Testis (tissue), 3 donors: ENCODE data around the gene CFAP77. TPM values are rescaled to one million over a fixed set of nuclear protein-coding genes. Genes with fewer than 3 reads are reported as not detected.

Source experiments
- DNase-seq: peaks from one replicate; pipeline ENCODE4 v3.0.0-alpha.2; 2019
- H3K27ac ChIP-seq, 2 donors: fragments of 200-600 bp; sonication (generic); one replicate each; pipeline ENCODE4 v1.5.1; 2019
- H3K27me3 ChIP-seq: fragments of 200-600 bp; sonication (generic); one replicate; pipeline ENCODE4 v1.5.1; 2019
- H3K36me3 ChIP-seq: fragments of 200-600 bp; sonication (generic); one replicate; pipeline ENCODE4 v1.5.1; 2017; ENCODE audit warnings: low read depth; ENCODE audit errors: missing control alignments
- H3K4me1 ChIP-seq: fragments of 200-600 bp; sonication (generic); one replicate; pipeline ENCODE4 v1.5.1; 2019
- H3K4me3 ChIP-seq, 2 donors: fragments of 200-600 bp; sonication (generic); one replicate each; pipeline ENCODE4 v1.5.1; 2017 to 2019
- H3K9me3 ChIP-seq: fragments of 200-600 bp; sonication (generic); one replicate; pipeline ENCODE4 v1.5.1; 2017
- POLR2A ChIP-seq: fragments of 450-650 bp; IDR thresholded peaks from one replicate; pipeline ENCODE4 v1.6.1; 2017; ENCODE audit warnings: antibody characterized with exemption, mild to moderate bottlenecking, moderate library complexity
- WGBS, 2 donors: methylation state at CpG; one replicate each; pipeline ENCODE4 v1.1.5; 2018; 5-methylcytosine and 5-hydroxymethylcytosine counted together
- intact Hi-C: fragments of 100-400 bp; cut with DNase I; formaldehyde crosslinking; loops from one replicate; pipeline ENCODE4 v1.15.1; 2023; ENCODE audit warnings: low total_unique reads
- polyA plus RNA-seq: library from polyadenylated mRNA; stranded (reverse); fragments of 350-450 nt; fragmentation: Illumina TruSeq; extraction: RNeasy Lipid Tissue Mini Kit (QIAGEN cat#74804); gene quantifications from one replicate; pipeline ENCODE4 v1.2.3, GENCODE V29; 2014; ENCODE audit warnings: low read depth, low replicate concordance; ENCODE audit not compliant: insufficient read depth
- total RNA-seq, 2 donors: library from RNA; depleted of rRNA; stranded (reverse); fragments of >200 nt; gene quantifications; one replicate each; pipeline ENCODE4 v1.2.3, GENCODE V29; 2016
- TF ChIP-seq, protein P1 (sequence below), 3 experiments: fragments of 450-650 bp in 2 of 3; fragments of 200-600 bp in 1 of 3; sonication (generic) in 1 of 3; IDR thresholded peaks; one replicate each; pipeline ENCODE4 v1.5.1; 2016 to 2019; ENCODE audit warnings: antibody characterized with exemption in 3 of 3, mild to moderate bottlenecking in 2 of 3, moderate library complexity in 1 of 3

The CFAP77 gene
- total and polyA plus RNA-seq, 3 donors from 2014 or later = 13.6 to 36.2 (median 20.9) TPM

DNA sequence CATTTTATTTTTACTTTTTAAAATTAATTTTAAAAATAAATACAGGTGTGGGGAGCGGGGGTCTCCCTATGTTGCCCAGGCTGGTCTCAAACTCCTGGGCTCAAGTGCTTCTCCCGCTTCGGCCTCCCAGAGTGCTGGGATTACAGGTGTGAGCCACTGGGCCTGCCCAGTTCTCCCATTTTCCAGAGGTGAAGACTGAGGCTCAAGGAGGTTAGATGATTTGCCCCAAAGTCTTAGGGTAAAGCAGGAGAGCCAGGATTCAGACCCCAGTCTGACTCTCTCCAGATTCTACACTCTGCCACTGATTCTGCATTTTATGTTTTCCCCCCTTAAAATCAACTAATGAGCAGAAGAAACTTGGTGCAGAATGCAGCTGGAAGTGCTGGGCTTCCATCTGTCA, 36.9 kb downstream of the CFAP77 start:
- no peak for TF ChIP-seq POLR2A
- Histone ChIP-seq H3K4me3 (no peak overlapping the region), H3K36me3 (no peaks in the 10 kb centered on the region), H3K27me3 (no peaks in the 10 kb centered on the region), H3K4me1 (no peaks in the 10 kb centered on the region), H3K9me3 (no peaks in the 10 kb centered on the region), H3K27ac (no peak overlapping the region)
- DNase-seq = no peak
- intact Hi-C loops = no loop called here
- WGBS, 2 donors = 87 to 90% methylated on average over 3 of the region's 3 CpGs

DNA sequence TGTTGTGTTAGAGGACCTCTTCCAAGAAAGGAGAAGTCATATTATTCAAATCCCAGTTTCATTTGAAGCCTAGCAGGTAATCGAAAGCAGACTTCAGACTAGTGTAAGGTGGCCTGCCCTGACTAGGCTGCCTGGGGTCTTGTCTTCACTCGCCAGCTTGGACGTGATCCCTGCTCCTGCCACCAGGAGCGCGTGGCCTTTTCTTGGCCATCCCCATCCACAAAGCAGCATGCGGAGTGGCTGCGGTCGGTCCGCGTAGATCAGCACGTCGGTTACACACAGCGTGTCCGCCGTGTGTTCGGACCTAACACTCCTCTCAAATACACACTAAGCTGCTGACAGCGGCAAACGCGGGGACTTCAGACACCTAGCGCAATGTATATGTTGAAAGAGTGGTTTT, 37.3 kb downstream of the CFAP77 start:
- 68 to 82% methylated on average over 20 of the region's 20 CpGs for WGBS, 2 donors
- TF ChIP-seq POLR2A = no peak
- TF ChIP-seq, protein P1, sequence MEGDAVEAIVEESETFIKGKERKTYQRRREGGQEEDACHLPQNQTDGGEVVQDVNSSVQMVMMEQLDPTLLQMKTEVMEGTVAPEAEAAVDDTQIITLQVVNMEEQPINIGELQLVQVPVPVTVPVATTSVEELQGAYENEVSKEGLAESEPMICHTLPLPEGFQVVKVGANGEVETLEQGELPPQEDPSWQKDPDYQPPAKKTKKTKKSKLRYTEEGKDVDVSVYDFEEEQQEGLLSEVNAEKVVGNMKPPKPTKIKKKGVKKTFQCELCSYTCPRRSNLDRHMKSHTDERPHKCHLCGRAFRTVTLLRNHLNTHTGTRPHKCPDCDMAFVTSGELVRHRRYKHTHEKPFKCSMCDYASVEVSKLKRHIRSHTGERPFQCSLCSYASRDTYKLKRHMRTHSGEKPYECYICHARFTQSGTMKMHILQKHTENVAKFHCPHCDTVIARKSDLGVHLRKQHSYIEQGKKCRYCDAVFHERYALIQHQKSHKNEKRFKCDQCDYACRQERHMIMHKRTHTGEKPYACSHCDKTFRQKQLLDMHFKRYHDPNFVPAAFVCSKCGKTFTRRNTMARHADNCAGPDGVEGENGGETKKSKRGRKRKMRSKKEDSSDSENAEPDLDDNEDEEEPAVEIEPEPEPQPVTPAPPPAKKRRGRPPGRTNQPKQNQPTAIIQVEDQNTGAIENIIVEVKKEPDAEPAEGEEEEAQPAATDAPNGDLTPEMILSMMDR (IDR thresholded peaks at IDR 0.05) = no peak
- intact Hi-C loops = no loop called here
- Histone ChIP-seq H3K4me1 (no peaks in the 10 kb centered on the region), H3K4me3 (no peak overlapping the region), H3K27ac (no peak overlapping the region), H3K27me3 (no peaks in the 10 kb centered on the region), H3K9me3 (no peaks in the 10 kb centered on the region), H3K36me3 (no peaks in the 10 kb centered on the region)
- no peak for DNase-seq

DNA sequence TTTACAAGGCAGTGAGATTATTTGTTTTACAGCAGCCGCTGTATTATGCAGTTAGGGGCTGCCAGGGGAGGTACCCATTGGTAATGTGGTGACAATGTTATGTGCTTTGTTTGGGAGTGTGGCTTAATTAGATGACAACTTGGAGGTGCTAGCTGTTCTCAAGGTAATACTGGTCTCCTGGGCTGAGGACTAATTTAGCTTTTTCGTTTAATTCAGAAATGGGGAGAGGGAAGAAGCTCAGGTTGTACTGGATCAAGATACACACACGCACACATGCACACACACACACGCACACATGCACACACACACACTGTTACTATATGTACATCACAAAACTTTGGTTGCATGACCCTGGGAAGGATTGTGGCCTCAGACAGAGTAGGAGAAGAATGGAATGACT, 37.9 kb downstream of the CFAP77 start:
- no peak overlapping the region for H3K27ac ChIP-seq
- no peaks in the 10 kb centered on the region for H3K27me3 ChIP-seq
- 87 to 88% methylated on average over 4 of the region's 4 CpGs for WGBS, 2 donors
- no peaks in the 10 kb centered on the region for H3K4me1 ChIP-seq
- no peaks in the 10 kb centered on the region for H3K36me3 ChIP-seq
- DNase-seq = no peak
- no peaks in the 10 kb centered on the region for H3K9me3 ChIP-seq
- no peak overlapping the region for H3K4me3 ChIP-seq
- no peak for TF ChIP-seq POLR2A
- TF ChIP-seq, protein P1 (IDR thresholded peaks at IDR 0.05) = no peak
- intact Hi-C loops = no loop called here

DNA sequence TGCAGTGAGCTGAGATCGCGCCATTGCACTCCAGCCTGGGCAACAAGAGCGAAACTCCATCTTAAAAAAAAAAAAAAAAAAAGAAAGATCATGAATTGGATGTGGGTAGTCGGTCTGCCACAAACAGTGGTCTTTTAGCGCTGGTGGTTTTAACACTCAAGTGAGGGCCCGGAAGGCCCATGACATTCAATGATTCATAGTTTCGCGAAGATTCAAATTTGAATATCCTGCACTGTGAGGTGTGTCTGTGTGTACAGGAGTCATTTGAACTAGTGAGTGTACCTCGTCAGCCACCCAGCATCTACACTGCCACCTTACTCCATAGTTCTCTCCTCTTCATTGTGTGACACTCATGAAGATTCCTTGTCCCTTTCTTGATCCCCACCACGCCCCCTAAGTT, 41.3 kb downstream of the CFAP77 start:
- DNase-seq = no peak
- H3K4me1 ChIP-seq = no peaks in the 10 kb centered on the region
- TF ChIP-seq, protein P1 (IDR thresholded peaks at IDR 0.05) = no peak
- TF ChIP-seq POLR2A = no peak
- H3K4me3 ChIP-seq = no peak overlapping the region
- intact Hi-C loops = no loop called here
- H3K27me3 ChIP-seq = no peaks in the 10 kb centered on the region
- 92 to 94% methylated on average over 10 of the region's 10 CpGs for WGBS, 2 donors
- no peaks in the 10 kb centered on the region for H3K9me3 ChIP-seq
- no peak overlapping the region for H3K27ac ChIP-seq
- no peaks in the 10 kb centered on the region for H3K36me3 ChIP-seq

DNA sequence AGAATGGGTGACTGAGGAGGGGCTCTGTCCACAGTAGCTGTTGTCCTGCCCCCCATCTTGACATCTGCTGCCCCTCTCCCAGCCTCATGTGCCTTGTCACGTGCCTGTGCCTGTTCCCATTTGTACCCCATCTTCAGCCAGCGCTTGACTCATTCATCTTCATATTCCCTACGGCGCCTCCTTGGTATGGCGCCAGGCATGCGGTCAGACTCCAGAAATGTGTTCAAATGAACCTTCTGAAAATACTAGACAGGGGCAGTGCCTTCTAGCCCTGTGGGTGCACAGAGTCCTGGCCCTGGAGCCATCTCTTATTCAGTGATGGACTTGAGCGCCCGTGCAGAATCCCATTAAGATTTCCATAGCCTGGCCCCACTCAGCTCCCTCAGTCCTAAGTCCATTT, 46.2 kb downstream of the CFAP77 start:
- TF ChIP-seq, protein P1 (IDR thresholded peaks at IDR 0.05) = no peak
- no peak for TF ChIP-seq POLR2A
- Histone ChIP-seq H3K36me3 (no peaks in the 10 kb centered on the region), H3K4me3 (no peak overlapping the region), H3K4me1 (no peaks in the 10 kb centered on the region), H3K27me3 (no peaks in the 10 kb centered on the region), H3K27ac (no peak overlapping the region), H3K9me3 (no peaks in the 10 kb centered on the region)
- DNase-seq = no peak
- WGBS, 2 donors = 89 to 95% methylated on average over 8 of the region's 8 CpGs
- intact Hi-C loops = no loop called here
